ENCODE measurements around the gene ENKD1. TPM values are rescaled to one million over a fixed set of nuclear protein-coding genes. Genes with fewer than 3 reads are reported as not detected.

The ENKD1 gene
- total RNA-seq, 2 donors from 2014 or later = 20.6 to 29.1 TPM

- no peak for TF ChIP-seq POLR2A (IDR thresholded peaks at IDR 0.05)
- no peaks in the 10 kb centered on the region for H3K36me3 ChIP-seq
- intact Hi-C loops (cut with DNase I) = no loop called here
- no peaks in the 10 kb centered on the region for H3K9me3 ChIP-seq
- H3K27me3 ChIP-seq (replicated peaks; ENCODE audit: insufficient read depth) = peaks cover 28% of the 10 kb centered on the region
- H3K4me3 ChIP-seq = no peak overlapping the region
- H3K27ac ChIP-seq = no peak overlapping the region
- no peaks in the 10 kb centered on the region for H3K4me1 ChIP-seq (replicated peaks)
- DNase-seq (ENCODE audit: low spot score) = no peak
- WGBS = 76% methylated on average over 15 of the region's 15 CpGs
Measured at GRCh38 chr16:67647111-67647651, 19.4 kb downstream of the ENKD1 start.

DNA sequence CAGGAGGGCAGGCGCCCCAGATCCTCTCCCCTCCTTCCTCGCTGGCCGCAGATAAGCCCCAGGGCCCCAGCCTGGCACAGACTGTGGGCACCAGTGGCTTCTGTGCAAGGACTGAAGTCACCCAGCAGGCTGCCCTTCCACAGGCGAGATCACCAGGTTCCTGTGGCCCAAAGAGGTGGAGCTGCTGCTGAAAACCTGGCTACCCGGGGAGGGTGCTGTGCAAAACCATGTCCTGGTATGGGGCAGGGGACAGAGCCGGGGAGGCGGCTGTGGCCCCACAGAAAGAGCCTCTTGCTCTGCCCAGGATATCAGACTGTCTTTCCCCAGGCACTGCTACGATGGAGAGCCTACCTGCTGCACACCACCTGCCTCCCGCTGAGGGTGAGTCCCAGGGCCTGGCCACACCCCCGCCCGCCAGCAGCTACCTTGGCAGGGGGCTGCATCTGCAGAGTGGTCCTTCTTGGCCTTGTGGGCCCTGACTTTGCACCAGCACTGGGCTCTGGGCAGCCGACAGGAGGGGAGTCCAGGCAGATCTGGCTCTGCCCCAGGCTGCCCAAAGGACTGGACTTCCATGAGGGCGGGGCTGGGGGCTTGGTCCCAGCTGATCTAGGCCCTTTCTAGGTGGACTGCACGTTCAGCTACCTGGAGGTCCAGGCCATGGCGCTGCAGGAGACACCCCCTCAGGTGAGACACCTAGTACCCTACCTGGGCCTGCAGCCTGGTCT is 21.0 kb downstream of the ENKD1 start:
- no peaks in the 10 kb centered on the region for H3K9me3 ChIP-seq
- H3K4me3 ChIP-seq = peak overlapping the region in 1 of 2 donors; percentile 26
- H3K36me3 ChIP-seq = no peaks in the 10 kb centered on the region
- TF ChIP-seq POLR2A (IDR thresholded peaks at IDR 0.05) = no peak
- TF ChIP-seq POLR2AphosphoS5 (IDR thresholded peaks at IDR 0.05) = no peak
- no peak for TF ChIP-seq CTCF (IDR thresholded peaks at IDR 0.05)
- no peaks in the 10 kb centered on the region for H3K4me1 ChIP-seq (replicated peaks)
- DNase-seq (ENCODE audit: low spot score) = no peak
- WGBS = 83% methylated on average over 12 of the region's 15 CpGs
- intact Hi-C loops (cut with DNase I) = loop anchor here (2.0 kb wide), 1 partner anchor 99 kb away; no protein-coding TSS in a partner anchor
- H3K27ac ChIP-seq = no peak overlapping the region
- H3K27me3 ChIP-seq (replicated peaks; ENCODE audit: insufficient read depth) = peaks cover 28% of the 10 kb centered on the region

DNA sequence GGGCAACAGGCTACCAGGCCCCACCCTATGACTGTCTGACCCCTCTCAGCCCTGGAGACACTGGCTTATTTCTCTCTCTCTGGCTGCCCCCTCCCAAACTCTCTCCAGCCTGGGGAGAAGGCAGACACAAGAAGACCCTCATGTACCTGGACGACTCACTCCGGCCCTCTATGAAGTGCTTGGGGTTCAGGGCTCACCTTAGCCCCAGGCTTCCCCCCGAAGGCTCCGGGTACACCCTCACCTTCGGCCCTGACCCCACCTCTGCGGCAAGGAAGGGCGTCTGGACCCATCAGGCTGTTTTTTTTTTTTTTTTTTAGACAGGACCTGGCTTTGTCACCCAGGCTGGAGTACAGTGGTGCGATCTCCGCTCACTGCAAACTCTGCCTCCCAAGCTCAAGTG is 22.5 kb downstream of the ENKD1 start:
- Histone ChIP-seq H3K36me3 (peaks cover 0 to under 1% of the 10 kb centered on the region in 2 donors), H3K4me1 (replicated peaks) (no peaks in the 10 kb centered on the region), H3K9me3 (no peaks in the 10 kb centered on the region), H3K27me3 (replicated peaks; ENCODE audit: insufficient read depth) (peaks cover 26% of the 10 kb centered on the region), H3K4me3 (no peak overlapping the region), H3K27ac (no peak overlapping the region)
- 93% methylated on average over 9 of the region's 9 CpGs for WGBS
- intact Hi-C loops (cut with DNase I) = loop anchor here (2.0 kb wide), 1 partner anchor 97 kb away; no protein-coding TSS in a partner anchor
- TF ChIP-seq POLR2A (IDR thresholded peaks at IDR 0.05) (no peak), POLR2AphosphoS5 (IDR thresholded peaks at IDR 0.05) (no peak), CTCF (IDR thresholded peaks at IDR 0.05) (no peak)
- no peak for DNase-seq (ENCODE audit: low spot score)

DNA sequence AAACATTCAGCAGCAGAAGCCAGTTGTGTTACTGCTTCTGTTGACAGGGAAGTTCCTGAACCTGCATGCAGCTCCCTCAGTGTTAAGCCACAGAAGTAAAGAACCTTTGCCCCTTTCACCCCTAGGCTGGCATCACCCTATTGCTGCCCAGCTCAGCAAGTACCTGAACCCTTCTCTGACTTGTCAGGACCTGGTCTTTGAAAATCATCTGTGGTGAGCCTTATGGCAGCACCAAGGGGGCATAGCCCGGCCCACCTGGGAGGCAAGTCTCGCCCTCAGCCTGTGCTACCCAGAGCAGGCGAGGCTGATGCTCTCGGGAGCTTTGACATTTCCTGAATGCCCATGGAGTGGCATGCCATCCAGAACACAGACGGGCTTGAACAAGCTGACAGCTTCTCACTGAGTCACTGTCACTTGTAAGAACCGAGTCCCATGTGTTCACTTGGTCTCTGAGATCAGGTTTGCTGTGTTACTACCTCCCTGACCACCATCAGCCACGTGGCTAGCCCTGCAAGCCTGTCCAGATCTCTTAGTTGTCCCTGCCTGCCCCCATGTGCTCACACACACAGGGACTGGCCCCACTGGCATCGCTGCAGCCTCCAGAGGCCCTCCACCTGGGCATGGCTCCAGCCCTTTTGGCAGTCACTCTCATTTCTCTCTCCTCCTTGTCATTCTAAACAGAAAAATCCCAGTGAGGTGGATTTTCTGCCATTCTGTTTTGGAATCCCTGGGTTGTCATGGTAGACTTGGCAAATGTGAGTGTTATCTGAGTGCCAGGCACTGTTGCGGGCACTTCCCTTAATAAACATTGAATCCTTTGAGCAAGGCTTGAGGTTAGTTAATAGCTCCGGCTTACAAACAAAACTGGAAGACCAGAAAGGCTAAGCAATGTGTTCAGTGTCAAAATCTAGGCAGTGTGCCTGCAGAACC is 24.5 kb downstream of the ENKD1 start:
- H3K36me3 ChIP-seq = peaks cover 0 to 3% of the 10 kb centered on the region in 2 donors
- peak; percentile 40 for TF ChIP-seq POLR2AphosphoS5 (IDR thresholded peaks at IDR 0.05)
- no peak for TF ChIP-seq POLR2A (IDR thresholded peaks at IDR 0.05)
- peak in 1 of 4 experiments; percentile 18 for TF ChIP-seq CTCF (IDR thresholded peaks at IDR 0.05)
- intact Hi-C loops (cut with DNase I) = no loop called here
- H3K4me1 ChIP-seq (replicated peaks) = no peaks in the 10 kb centered on the region
- DNase-seq (ENCODE audit: low spot score) = peak; percentile 67
- H3K9me3 ChIP-seq = no peaks in the 10 kb centered on the region
- 27% methylated on average over 9 of the region's 10 CpGs for WGBS
- H3K27me3 ChIP-seq (replicated peaks; ENCODE audit: insufficient read depth) = peaks cover 9% of the 10 kb centered on the region
- no peak overlapping the region for H3K4me3 ChIP-seq
- no peak overlapping the region for H3K27ac ChIP-seq

DNA sequence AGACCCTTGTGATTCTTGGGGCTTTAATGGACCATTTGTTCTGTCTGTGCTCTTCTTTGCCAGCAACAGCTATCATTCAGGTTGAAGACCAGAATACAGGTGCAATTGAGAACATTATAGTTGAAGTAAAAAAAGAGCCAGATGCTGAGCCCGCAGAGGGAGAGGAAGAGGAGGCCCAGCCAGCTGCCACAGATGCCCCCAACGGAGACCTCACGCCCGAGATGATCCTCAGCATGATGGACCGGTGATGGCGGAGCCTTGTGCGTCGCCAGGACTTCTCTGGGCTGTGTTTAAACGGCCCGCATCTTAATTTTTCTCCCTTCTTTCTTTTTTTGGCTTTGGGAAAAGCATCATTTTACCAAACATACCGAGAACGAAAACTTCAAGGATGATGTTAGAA is 28.9 kb downstream of the ENKD1 start:
- WGBS = 91% methylated on average over 12 of the region's 12 CpGs
- intact Hi-C loops (cut with DNase I) = no loop called here
- no peak for DNase-seq (ENCODE audit: low spot score)

More for the DNA sequence above, 28.9 kb downstream of the ENKD1 start:
- peaks cover 3% of the 10 kb centered on the region for H3K4me1 ChIP-seq (replicated peaks)
- H3K36me3 ChIP-seq = peaks cover 0 to 3% of the 10 kb centered on the region in 2 donors
- H3K27me3 ChIP-seq (replicated peaks; ENCODE audit: insufficient read depth) = no peaks in the 10 kb centered on the region
- H3K27ac ChIP-seq = no peak overlapping the region
- H3K4me3 ChIP-seq = no peak overlapping the region
- TF ChIP-seq POLR2A (IDR thresholded peaks at IDR 0.05) (no peak), CTCF (IDR thresholded peaks at IDR 0.05) (no peak), POLR2AphosphoS5 (IDR thresholded peaks at IDR 0.05) (no peak)
- H3K9me3 ChIP-seq = no peaks in the 10 kb centered on the region

All from prostate gland (tissue), 2 donors.